Keratinocyte (primary cell): ENCODE results near the gene POLD4.

ENCODE experiments used
- EZH2 ChIP-seq: IDR thresholded peaks from one replicate; pipeline ENCODE4 v1.6.1; 2012; ENCODE audit warnings: inconsistent platforms, mild to moderate bottlenecking, low read length, moderate library complexity
- TF ChIP-seq, protein P1 (sequence below), 3 experiments: IDR thresholded peaks in 1 of 3; conservative IDR thresholded peaks in 1 of 3; optimal IDR thresholded peaks in 1 of 3; 2 replicates in 2 of 3; 3 replicates in 1 of 3; pipeline versions ENCODE3 to v1.5.1; 2011; ENCODE audit warnings: low read length in 3 of 3, mild to moderate bottlenecking in 3 of 3, moderate library complexity in 2 of 3, control low read depth in 1 of 3, inconsistent platforms in 1 of 3; ENCODE audit not compliant: insufficient read depth in 2 of 3; ENCODE audit errors: extremely low read depth in 1 of 3

DNA sequence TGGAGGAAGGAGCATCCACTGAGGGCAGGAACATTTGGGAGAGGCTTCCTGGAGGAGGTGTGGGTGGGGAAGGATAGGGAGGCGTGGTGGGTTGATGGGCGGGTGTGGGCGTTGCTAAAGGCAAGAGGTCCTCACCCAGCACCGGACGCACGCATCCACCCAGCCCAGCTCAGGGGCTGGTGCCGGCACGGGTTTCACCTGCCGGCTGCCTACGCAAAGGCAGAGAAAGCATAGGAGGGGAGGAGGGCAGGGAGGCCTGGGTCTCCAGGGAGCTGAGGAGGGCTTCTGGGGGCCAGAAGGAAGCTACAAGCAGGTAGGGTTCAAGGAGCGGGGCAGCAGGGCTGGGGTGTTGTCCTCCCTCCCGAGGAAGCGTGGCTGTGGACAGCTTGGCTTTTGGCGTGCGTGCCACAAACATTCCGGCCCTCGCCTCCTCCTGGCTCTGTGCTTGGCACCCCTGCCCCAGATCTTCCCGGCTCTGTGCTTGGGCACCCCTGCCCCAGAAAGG, 42.2 kb downstream of the POLD4 start:
- TF ChIP-seq, protein P1, sequence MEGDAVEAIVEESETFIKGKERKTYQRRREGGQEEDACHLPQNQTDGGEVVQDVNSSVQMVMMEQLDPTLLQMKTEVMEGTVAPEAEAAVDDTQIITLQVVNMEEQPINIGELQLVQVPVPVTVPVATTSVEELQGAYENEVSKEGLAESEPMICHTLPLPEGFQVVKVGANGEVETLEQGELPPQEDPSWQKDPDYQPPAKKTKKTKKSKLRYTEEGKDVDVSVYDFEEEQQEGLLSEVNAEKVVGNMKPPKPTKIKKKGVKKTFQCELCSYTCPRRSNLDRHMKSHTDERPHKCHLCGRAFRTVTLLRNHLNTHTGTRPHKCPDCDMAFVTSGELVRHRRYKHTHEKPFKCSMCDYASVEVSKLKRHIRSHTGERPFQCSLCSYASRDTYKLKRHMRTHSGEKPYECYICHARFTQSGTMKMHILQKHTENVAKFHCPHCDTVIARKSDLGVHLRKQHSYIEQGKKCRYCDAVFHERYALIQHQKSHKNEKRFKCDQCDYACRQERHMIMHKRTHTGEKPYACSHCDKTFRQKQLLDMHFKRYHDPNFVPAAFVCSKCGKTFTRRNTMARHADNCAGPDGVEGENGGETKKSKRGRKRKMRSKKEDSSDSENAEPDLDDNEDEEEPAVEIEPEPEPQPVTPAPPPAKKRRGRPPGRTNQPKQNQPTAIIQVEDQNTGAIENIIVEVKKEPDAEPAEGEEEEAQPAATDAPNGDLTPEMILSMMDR (optimal IDR thresholded peaks at IDR 0.05 in 1 of 3, IDR thresholded peaks at IDR 0.05 in 1 of 3, conservative IDR thresholded peaks at IDR 0.05 in 1 of 3; ENCODE audit: extremely low read depth in 1 of 3, insufficient read depth in 2 of 3, low read length in 3 of 3): no peak
- no peak for TF ChIP-seq EZH2
